ENCODE measurements around the gene GFRA3. TPM values are rescaled to one million over a fixed set of nuclear protein-coding genes. Genes with fewer than 3 reads are reported as not detected.

GFRA3 gene
- total and polyA plus RNA-seq, 10 donors, result 0.14 to 1.2 TPM; not detected in 8

DNA sequence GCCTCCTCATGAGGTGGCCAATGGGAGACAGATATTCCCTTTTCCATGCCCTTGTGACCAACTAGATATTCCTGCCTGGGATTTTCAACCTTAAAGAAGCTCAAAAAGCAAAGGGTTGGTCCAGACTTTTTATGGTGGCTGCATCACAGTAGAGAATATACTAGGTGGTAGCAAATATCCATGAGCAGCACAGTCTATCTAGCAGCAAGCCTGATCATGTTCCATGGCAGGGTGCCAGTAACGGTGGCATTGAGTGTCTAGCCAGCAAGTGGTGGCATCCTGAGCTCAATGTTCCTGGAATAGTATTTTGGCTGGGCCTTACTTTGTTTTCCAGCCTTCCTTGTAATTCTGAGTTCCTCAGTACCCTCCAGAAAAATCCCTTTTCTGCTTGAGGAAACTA is 31.4 kb upstream of the GFRA3 start:
- no peaks in the 10 kb centered on the region for H3K36me3 ChIP-seq
- WGBS, 5 donors, result 15 to 62% (median 23%) methylated on average over 1 of the region's 1 CpG
- intact Hi-C loops (cut with DNase I; ENCODE audit: low total_unique reads), result no loop called here

DNA sequence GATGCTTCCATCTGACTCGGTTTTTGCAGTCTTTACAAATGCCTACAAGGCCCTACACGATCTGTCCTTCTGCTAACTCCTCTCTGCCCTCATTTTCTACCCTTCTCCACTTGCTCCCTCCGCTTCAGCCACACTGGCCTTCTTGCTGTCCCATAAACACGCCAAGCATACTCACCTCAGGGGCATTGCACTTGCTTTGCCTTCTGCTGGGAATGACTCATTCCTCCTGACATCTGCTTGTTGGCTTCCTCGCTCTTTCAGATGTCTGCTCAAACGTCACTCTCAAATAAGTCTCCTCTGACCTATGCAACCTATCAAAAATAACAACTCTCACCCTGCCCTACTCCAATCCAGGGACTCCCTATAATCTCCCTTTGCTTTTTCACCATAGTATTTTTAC is 29.0 kb upstream of the GFRA3 start:
- no peak for TF ChIP-seq POLR2AphosphoS5 (IDR thresholded peaks at IDR 0.05)
- TF ChIP-seq, protein P1, sequence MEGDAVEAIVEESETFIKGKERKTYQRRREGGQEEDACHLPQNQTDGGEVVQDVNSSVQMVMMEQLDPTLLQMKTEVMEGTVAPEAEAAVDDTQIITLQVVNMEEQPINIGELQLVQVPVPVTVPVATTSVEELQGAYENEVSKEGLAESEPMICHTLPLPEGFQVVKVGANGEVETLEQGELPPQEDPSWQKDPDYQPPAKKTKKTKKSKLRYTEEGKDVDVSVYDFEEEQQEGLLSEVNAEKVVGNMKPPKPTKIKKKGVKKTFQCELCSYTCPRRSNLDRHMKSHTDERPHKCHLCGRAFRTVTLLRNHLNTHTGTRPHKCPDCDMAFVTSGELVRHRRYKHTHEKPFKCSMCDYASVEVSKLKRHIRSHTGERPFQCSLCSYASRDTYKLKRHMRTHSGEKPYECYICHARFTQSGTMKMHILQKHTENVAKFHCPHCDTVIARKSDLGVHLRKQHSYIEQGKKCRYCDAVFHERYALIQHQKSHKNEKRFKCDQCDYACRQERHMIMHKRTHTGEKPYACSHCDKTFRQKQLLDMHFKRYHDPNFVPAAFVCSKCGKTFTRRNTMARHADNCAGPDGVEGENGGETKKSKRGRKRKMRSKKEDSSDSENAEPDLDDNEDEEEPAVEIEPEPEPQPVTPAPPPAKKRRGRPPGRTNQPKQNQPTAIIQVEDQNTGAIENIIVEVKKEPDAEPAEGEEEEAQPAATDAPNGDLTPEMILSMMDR (IDR thresholded peaks at IDR 0.05 in 8 of 11, conservative IDR thresholded peaks at IDR 0.05 in 3 of 11), result no peak
- intact Hi-C loops (cut with DNase I; ENCODE audit: low total_unique reads), result no loop called here
- H3K4me3 ChIP-seq, result no peak overlapping the region
- WGBS, 5 donors, result 89 to 94% (median 91%) methylated on average over 6 of the region's 6 CpGs
- no peaks in the 10 kb centered on the region for H3K27me3 ChIP-seq (replicated peaks in 1 of 7)
- no peak for DNase-seq
- H3K9me3 ChIP-seq, result peaks cover 0 to 3% (median 0%) of the 10 kb centered on the region in 8 donors
- H3K27ac ChIP-seq, result no peak overlapping the region
- H3K36me3 ChIP-seq, result no peaks in the 10 kb centered on the region
- no peaks in the 10 kb centered on the region for H3K4me1 ChIP-seq

More for the DNA sequence above, 31.4 kb upstream of the GFRA3 start:
- no peaks in the 10 kb centered on the region for H3K4me1 ChIP-seq
- DNase-seq, result peak; percentile 84
- TF ChIP-seq POLR2AphosphoS5 (IDR thresholded peaks at IDR 0.05) (no peak), POLR2A (IDR thresholded peaks at IDR 0.05) (no peak)
- TF ChIP-seq, protein P1 (IDR thresholded peaks at IDR 0.05 in 8 of 11, conservative IDR thresholded peaks at IDR 0.05 in 3 of 11), result no peak
- H3K27ac ChIP-seq, result no peak overlapping the region
- H3K27me3 ChIP-seq (replicated peaks in 1 of 7), result no peaks in the 10 kb centered on the region
- no peaks in the 10 kb centered on the region for H3K9me3 ChIP-seq
- no peak overlapping the region for H3K4me3 ChIP-seq

DNA sequence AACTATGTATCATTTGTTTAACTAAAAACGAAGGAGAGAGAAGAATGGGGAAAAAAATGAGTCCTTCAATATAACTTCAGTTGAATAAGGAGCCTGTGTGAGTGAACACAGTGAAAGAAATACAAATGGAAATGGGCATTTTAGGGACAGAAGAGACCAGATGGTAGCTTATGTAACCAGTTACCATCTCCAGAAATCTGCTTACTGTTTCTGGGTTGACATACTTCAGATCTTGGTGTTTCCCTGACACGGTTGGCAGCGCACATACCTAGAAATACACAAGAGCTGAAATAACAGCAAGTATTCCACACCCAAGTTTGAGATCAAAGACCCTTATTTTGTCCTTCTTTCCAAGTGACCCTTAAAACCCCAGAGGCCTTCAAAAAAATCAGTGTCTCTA is 14.9 kb upstream of the GFRA3 start:
- peaks cover 0 to 6% (median 0%) of the 10 kb centered on the region in 6 donors for H3K4me1 ChIP-seq
- H3K9me3 ChIP-seq, result no peaks in the 10 kb centered on the region
- H3K4me3 ChIP-seq, result no peak overlapping the region
- TF ChIP-seq POLR2AphosphoS5 (IDR thresholded peaks at IDR 0.05), result no peak
- TF ChIP-seq, protein P1 (IDR thresholded peaks at IDR 0.05 in 8 of 11, conservative IDR thresholded peaks at IDR 0.05 in 3 of 11), result no peak
- intact Hi-C loops (cut with DNase I; ENCODE audit: low total_unique reads), result no loop called here
- H3K36me3 ChIP-seq, result peaks cover 0 to 27% (median 0%) of the 10 kb centered on the region in 6 donors
- 88 to 97% (median 92%) methylated on average over 3 of the region's 3 CpGs for WGBS, 5 donors
- H3K27ac ChIP-seq, result no peak overlapping the region
- H3K27me3 ChIP-seq (replicated peaks in 1 of 7), result no peaks in the 10 kb centered on the region
- DNase-seq, result no peak

DNA sequence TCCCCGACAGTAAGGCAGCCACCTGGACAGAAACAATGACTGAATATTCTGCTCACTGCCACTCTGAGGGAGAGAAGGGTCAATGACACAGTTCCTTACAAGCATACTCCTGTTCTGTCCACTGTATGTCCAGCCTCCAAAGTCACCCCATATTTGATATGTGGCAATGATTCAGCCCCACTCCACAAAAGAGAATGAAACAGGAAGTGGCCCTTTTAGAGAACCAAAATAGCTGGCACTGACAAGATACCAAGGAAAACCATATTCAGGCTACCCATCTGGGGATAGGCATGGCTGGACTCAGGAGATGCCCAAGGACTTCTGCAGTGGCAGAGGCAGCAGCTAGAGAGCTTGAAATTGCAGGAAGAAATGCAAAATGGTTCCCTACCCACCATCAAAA is 12.8 kb upstream of the GFRA3 start:
- no peak overlapping the region for H3K4me3 ChIP-seq
- no peaks in the 10 kb centered on the region for H3K27me3 ChIP-seq (replicated peaks in 1 of 7)
- TF ChIP-seq POLR2AphosphoS5 (IDR thresholded peaks at IDR 0.05), result no peak
- TF ChIP-seq, protein P1 (IDR thresholded peaks at IDR 0.05 in 8 of 11, conservative IDR thresholded peaks at IDR 0.05 in 3 of 11), result no peak
- peaks cover 0 to 6% (median 0%) of the 10 kb centered on the region in 6 donors for H3K4me1 ChIP-seq
- no peak overlapping the region for H3K27ac ChIP-seq
- intact Hi-C loops (cut with DNase I; ENCODE audit: low total_unique reads), result no loop called here
- 92 to 100% (median 100%) methylated on average over 1 of the region's 1 CpG for WGBS, 5 donors
- H3K9me3 ChIP-seq, result no peaks in the 10 kb centered on the region
- peaks cover 0 to 27% (median 0%) of the 10 kb centered on the region in 6 donors for H3K36me3 ChIP-seq
- DNase-seq, result no peak

Data from spleen (tissue), 11 donors.